ENCODE data around the gene LPAR2.
"Not testable (repeated sequence)": the region's sequence is repeated elsewhere in the genome, so short reads cannot be mapped to it uniquely, and the experiment has no call there.

Gene LPAR2

GRCh38 chr19:19633711-19634515, 5.9 kb upstream of the LPAR2 start:
- no peak for DNase-seq (ENCODE audit: low read depth, low spot score)
- no peak overlapping the region for H3K27ac ChIP-seq

GRCh38 chr19:19632661-19633060, 4.6 kb upstream of the LPAR2 start:
- no peak overlapping the region for H3K27ac ChIP-seq
- no peak for DNase-seq (ENCODE audit: low read depth, low spot score)

GRCh38 chr19:19631346-19631745, 3.3 kb upstream of the LPAR2 start:
- no peak for DNase-seq (ENCODE audit: low read depth, low spot score)
- no peak overlapping the region for H3K27ac ChIP-seq

GRCh38 chr19:19630426-19630825, 2.4 kb upstream of the LPAR2 start:
- no peak overlapping the region for H3K27ac ChIP-seq
- DNase-seq (ENCODE audit: low read depth, low spot score), result no peak

GRCh38 chr19:19630062-19630414, 2.0 kb upstream of the LPAR2 start:
- H3K27ac ChIP-seq, result no peak overlapping the region
- DNase-seq (ENCODE audit: low read depth, low spot score), result no peak

- DNase-seq (ENCODE audit: low read depth, low spot score), result peak; percentile 69
- peak overlapping the region; percentile 88 for H3K27ac ChIP-seq
These were observed 598 bp upstream of the LPAR2 start for GRCh38 chr19:19628501-19629134.

GRCh38 chr19:19626516-19627472, 1.2 kb downstream of the LPAR2 start:
- peak overlapping the region; percentile 88 for H3K27ac ChIP-seq
- no peak for DNase-seq (ENCODE audit: low read depth, low spot score)

- no peak overlapping the region for H3K27ac ChIP-seq
- no peak for DNase-seq (ENCODE audit: low read depth, low spot score)
These were observed 3.9 kb downstream of the LPAR2 start for GRCh38 chr19:19624032-19624570.

GRCh38 chr19:19623383-19623782, 4.6 kb downstream of the LPAR2 start:
- no peak overlapping the region for H3K27ac ChIP-seq
- DNase-seq (ENCODE audit: low read depth, low spot score), result no peak

GRCh38 chr19:19619849-19620210, 8.2 kb downstream of the LPAR2 start:
- no peak for DNase-seq (ENCODE audit: low read depth, low spot score)
- no peak overlapping the region for H3K27ac ChIP-seq

GRCh38 chr19:19619181-19619848, 8.7 kb downstream of the LPAR2 start:
- H3K27ac ChIP-seq, result no peak overlapping the region

GRCh38 chr19:19618219-19619051, 9.6 kb downstream of the LPAR2 start, which contains the start of gene PBX4:
Gene PBX4, minus strand, starts transcription at chr19:19618687. Its CDS starts 58 bp downstream, at chr19:19618629.
- no peak for DNase-seq (ENCODE audit: low read depth, low spot score)
- no peak within 1 kb of the TSS for H3K27ac ChIP-seq

More at GRCh38 chr19:19619181-19619848, 8.7 kb downstream of the LPAR2 start:
- DNase-seq (ENCODE audit: low read depth, low spot score), result no peak

GRCh38 chr19:19615086-19615485, 12.9 kb downstream of the LPAR2 start:
- DNase-seq (ENCODE audit: low read depth, low spot score), result no peak
- peak overlapping the region; percentile 9 for H3K27ac ChIP-seq

GRCh38 chr19:19613506-19613905, 14.5 kb downstream of the LPAR2 start:
- H3K27ac ChIP-seq, result peak overlapping the region; percentile 49
- no peak for DNase-seq (ENCODE audit: low read depth, low spot score)

GRCh38 chr19:19610376-19611202, 17.4 kb downstream of the LPAR2 start:
- DNase-seq (ENCODE audit: low read depth, low spot score), result no peak
- no peak overlapping the region for H3K27ac ChIP-seq

- not testable (repeated sequence) for DNase-seq (ENCODE audit: low read depth, low spot score)
- H3K27ac ChIP-seq, result peak overlapping the region; percentile 32
These were observed 21.3 kb downstream of the LPAR2 start for GRCh38 chr19:19606686-19607085.

GRCh38 chr19:19606021-19606420, 22.0 kb downstream of the LPAR2 start:
- H3K27ac ChIP-seq, result peak overlapping the region; percentile 32
- peak; percentile 94 for DNase-seq (ENCODE audit: low read depth, low spot score)

- no peak for DNase-seq (ENCODE audit: low read depth, low spot score)
- H3K27ac ChIP-seq, result peak overlapping the region; percentile 66
These were observed 25.2 kb downstream of the LPAR2 start for GRCh38 chr19:19602713-19603324.

Data from epithelial cell of prostate (primary cell).